ENCODE results near the gene CLEC1B.
"Not testable (repeated sequence)": the region's sequence is repeated elsewhere in the genome, so short reads cannot be mapped to it uniquely, and the experiment has no call there.

CLEC1B gene

DNA sequence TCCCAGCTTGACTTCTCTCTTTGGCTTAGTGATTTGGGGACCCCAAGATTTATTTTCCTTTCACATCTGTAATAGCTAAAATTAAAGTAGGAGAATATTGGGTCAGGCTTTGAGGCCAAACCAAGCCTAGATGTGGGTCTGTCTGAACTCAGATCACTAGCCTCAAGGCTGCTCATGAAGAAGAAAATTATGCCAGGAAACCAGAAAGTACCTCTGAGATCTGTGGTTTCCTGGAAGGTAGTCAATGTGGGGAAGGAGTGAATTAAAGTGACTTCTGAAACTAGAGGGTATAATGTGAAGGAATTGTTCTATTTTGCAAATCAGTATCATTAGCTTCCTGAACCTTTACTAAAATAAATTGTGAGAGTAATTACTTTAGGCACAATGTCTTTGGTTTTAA, 41.1 kb downstream of the CLEC1B start:
- no peak for TF ChIP-seq ZFX (IDR thresholded peaks at IDR 0.05; ENCODE audit: borderline replicate concordance)
- TF ChIP-seq, protein P1, sequence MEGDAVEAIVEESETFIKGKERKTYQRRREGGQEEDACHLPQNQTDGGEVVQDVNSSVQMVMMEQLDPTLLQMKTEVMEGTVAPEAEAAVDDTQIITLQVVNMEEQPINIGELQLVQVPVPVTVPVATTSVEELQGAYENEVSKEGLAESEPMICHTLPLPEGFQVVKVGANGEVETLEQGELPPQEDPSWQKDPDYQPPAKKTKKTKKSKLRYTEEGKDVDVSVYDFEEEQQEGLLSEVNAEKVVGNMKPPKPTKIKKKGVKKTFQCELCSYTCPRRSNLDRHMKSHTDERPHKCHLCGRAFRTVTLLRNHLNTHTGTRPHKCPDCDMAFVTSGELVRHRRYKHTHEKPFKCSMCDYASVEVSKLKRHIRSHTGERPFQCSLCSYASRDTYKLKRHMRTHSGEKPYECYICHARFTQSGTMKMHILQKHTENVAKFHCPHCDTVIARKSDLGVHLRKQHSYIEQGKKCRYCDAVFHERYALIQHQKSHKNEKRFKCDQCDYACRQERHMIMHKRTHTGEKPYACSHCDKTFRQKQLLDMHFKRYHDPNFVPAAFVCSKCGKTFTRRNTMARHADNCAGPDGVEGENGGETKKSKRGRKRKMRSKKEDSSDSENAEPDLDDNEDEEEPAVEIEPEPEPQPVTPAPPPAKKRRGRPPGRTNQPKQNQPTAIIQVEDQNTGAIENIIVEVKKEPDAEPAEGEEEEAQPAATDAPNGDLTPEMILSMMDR (IDR thresholded peaks at IDR 0.05) = no peak
- no peak overlapping the region for H3K27ac ChIP-seq

DNA sequence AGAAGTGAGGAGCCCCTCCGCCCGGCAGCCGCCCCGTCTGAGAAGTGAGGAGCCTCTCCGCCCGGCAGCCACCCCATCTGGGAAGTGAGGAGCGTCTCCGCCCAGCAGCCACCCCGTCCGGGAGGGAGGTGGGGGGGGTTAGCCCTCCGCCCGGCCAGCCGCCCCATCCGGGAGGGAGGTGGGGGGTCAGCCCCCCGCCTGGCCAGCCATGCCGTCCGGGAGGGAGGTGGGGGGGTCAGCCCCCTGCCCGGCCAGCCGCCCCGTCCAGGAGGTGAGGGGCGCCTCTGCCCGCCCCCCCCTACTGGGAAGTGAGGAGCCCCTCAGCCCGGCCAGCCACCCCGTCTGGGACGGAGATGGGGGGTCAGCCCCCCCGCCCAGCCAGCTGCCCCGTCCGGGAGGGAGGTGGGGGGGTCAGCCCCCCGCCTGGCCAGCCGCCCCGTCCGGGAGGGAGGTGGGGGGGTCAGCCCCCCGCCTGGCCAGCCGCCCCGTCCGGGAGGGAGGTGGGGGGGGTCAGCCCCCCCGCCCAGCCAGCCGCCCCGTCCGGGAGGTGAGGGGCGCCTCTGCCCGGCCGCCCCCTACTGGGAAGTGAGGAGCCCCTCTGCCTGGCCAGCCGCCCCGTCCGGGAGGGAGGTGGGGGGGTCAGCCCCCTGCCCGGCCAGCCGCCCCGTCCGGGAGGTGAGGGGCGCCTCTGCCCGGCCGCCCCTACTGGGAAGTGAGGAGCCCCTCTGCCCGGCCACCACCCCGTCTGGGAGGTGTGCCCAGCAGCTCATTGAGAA, 45.8 kb downstream of the CLEC1B start:
- not testable (repeated sequence) for H3K27ac ChIP-seq

GRCh38 chr12:9951026-9951675, 47.8 kb downstream of the CLEC1B start:
- H3K27ac ChIP-seq = no peak overlapping the region
- TF ChIP-seq ZFX (IDR thresholded peaks at IDR 0.05; ENCODE audit: borderline replicate concordance) = no peak
- TF ChIP-seq, protein P1 (IDR thresholded peaks at IDR 0.05) = no peak

DNA sequence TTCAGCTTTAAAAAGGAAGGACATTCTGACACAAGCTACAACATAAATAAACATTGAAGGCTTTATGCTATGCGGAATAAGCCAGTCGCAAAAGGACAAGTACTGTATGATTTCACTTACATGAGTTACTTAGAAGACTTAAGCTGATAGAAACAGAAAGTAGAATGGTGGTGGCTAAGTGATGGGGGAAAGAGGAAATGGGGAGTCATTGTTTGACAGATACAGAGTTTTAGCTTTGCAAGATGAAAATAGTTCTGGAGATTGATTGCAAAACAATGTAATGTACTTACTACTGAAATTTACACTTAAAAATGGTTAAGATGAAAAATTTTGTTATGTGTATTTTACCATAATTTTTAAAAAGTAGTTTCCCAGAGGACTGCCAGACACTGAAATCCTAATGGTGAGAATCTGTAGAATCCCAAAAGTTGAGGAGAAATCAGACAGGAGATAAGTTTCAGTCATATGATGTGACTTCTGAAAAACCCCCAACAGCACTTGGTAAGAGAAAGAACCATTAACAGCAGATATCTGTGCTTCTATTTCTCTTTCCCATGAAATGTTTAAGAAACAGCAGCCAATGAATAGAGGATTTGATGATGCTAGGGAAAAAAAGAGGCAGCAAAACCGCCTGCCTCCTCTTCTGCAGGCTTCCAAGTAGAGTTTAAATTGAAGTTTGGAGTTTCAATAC, 50.2 kb downstream of the CLEC1B start:
- TF ChIP-seq, protein P1 (IDR thresholded peaks at IDR 0.05) = no peak
- no peak for TF ChIP-seq ZFX (IDR thresholded peaks at IDR 0.05; ENCODE audit: borderline replicate concordance)
- no peak overlapping the region for H3K27ac ChIP-seq

DNA sequence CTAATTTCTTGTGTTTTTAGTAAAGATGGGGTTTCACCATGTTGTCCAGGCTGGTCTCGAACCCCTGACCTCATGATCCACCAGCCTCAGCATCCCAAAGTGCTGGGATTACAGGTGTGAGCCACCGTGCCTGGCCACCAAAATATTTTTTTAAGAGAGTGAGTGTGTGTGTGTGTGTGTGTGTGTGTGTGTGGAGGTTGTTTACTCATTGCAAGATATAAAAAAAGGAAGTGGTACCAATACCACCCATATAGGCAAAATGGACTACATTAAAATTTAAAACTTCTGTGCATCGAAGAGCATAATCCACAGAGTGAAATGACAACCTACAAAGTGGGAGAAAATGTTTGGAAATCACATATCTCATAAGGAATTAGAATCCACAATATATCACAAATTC, 51.2 kb downstream of the CLEC1B start:
- H3K27ac ChIP-seq = no peak overlapping the region
- TF ChIP-seq ZFX (IDR thresholded peaks at IDR 0.05; ENCODE audit: borderline replicate concordance) = no peak
- TF ChIP-seq, protein P1 (IDR thresholded peaks at IDR 0.05) = no peak

DNA sequence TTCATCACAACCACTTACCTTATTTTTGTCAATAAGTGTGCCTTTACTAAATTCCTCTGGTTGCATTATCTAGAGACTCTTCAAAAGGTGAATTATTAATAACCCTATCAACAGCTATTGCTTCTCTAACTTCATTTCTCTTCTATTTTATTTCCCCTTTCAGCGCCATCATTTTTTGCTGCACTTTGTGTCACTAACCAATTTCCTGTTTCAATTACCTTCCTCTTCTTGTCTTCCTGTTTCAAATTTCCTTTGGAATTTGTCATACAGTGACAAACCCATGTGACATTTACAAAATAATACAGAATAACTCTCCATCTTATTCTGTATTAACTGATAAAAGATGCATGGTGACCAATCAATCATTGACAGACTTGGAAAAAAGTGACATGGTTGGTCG, 54.5 kb downstream of the CLEC1B start:
- no peak for TF ChIP-seq ZFX (IDR thresholded peaks at IDR 0.05; ENCODE audit: borderline replicate concordance)
- TF ChIP-seq, protein P1 (IDR thresholded peaks at IDR 0.05) = no peak
- H3K27ac ChIP-seq = no peak overlapping the region

GRCh38 chr12:9943240-9943639, 55.7 kb downstream of the CLEC1B start:
- no peak overlapping the region for H3K27ac ChIP-seq
- TF ChIP-seq, protein P1 (IDR thresholded peaks at IDR 0.05) = no peak
- TF ChIP-seq ZFX (IDR thresholded peaks at IDR 0.05; ENCODE audit: borderline replicate concordance) = no peak
